Lung (tissue), 12 donors: ENCODE data around the gene POLN. TPM values are rescaled to one million over a fixed set of nuclear protein-coding genes. Genes with fewer than 3 reads are reported as not detected.

Experiments
- ATAC-seq: fragments of 200-7000 bp; cut with Tn5 transposase; one replicate; pipeline ENCODE4 v1.9.1; 2020; ENCODE audit warnings: moderate number of reproducible peaks; ENCODE audit not compliant: insufficient read depth, low FRiP score
- DNase-seq, 3 donors: peaks; one replicate each; pipeline ENCODE4 v3.0.0-alpha.2; 2013 to 2017
- H3K27ac ChIP-seq, 2 donors: one replicate each; pipeline ENCODE4 v1.5.1; 2013; ENCODE audit warnings: mild to moderate bottlenecking in 2 of 2, moderate library complexity in 2 of 2, control low read depth in 1 of 2, inconsistent platforms in 1 of 2, low read depth in 1 of 2, low read length in 1 of 2
- H3K27me3 ChIP-seq, 3 donors: one replicate each; pipeline ENCODE4 v1.5.1; 2013; ENCODE audit warnings: low read length in 2 of 3; ENCODE audit not compliant: control insufficient read depth in 3 of 3, insufficient read depth in 3 of 3
- H3K36me3 ChIP-seq, 4 donors: one replicate each; pipeline ENCODE4 v1.5.1; 2013; ENCODE audit warnings: low read length in 4 of 4, mild to moderate bottlenecking in 1 of 4, moderate library complexity in 1 of 4; ENCODE audit not compliant: control insufficient read depth in 4 of 4, insufficient read depth in 4 of 4
- H3K4me1 ChIP-seq, 5 donors: one replicate each; pipeline ENCODE4 v1.5.1; 2013; ENCODE audit warnings: low read length in 5 of 5, mild to moderate bottlenecking in 2 of 5, moderate library complexity in 1 of 5; ENCODE audit not compliant: control insufficient read depth in 5 of 5, insufficient read depth in 5 of 5
- H3K4me3 ChIP-seq: one replicate; pipeline ENCODE4 v1.5.1; 2013; ENCODE audit warnings: mild to moderate bottlenecking, control low read depth, moderate library complexity
- H3K9ac ChIP-seq, 2 donors: one replicate each; pipeline ENCODE4 v1.5.1; 2013; ENCODE audit warnings: low read length in 2 of 2, control low read depth in 1 of 2; ENCODE audit not compliant: insufficient read depth in 1 of 2
- H3K9me3 ChIP-seq, 4 donors: one replicate each; pipeline ENCODE4 v1.5.1; 2013; ENCODE audit warnings: low read length in 3 of 4, mild to moderate bottlenecking in 1 of 4, moderate library complexity in 1 of 4; ENCODE audit not compliant: control insufficient read depth in 4 of 4, insufficient read depth in 3 of 4
- WGBS, 2 donors: extraction: QIAGEN DNeasy Blood & Tissue Kit; methylation state at CpG; one replicate each; pipeline ENCODE4 v1.1.7; 2013; 5-methylcytosine and 5-hydroxymethylcytosine counted together
- polyA plus RNA-seq, 2 donors: library from polyadenylated mRNA; stranded (reverse); fragments of 200-250 nt; gene quantifications; one replicate each; pipeline ENCODE4 v1.2.1, GENCODE V29; 2013
- total RNA-seq, 2 donors: library from RNA; depleted of rRNA in 1 of 2; stranded (reverse); fragments of >200 nt in 1 of 2; gene quantifications; one replicate each; pipeline ENCODE4 v1.2.1, GENCODE V29; 2014 to 2021
- TF ChIP-seq, protein P1 (sequence below): IDR thresholded peaks from 2 replicates; pipeline ENCODE4 v1.5.1; 2012; ENCODE audit warnings: mild to moderate bottlenecking; ENCODE audit errors: control extremely low read depth, extremely low read depth
- donor health status: control.
- donor health status: control.
- donor health status: Bipolar disorder and iron deficiency.
- donor health status: healthy.
- donor health status: DM: yes; HTN: yes; CAD: no.

Gene POLN
- total and polyA plus RNA-seq, 4 donors: 0.68 to 3.7 (median 2.2) TPM

- peaks cover 0 to 14% (median 0%) of the 10 kb centered on the region in 5 donors for H3K4me1 ChIP-seq
- DNase-seq (no peak), ATAC-seq (no peak)
- H3K4me3 ChIP-seq: no peak overlapping the region
- H3K27me3 ChIP-seq: peaks cover 7 to 25% (median 15%) of the 10 kb centered on the region in 3 donors
- TF ChIP-seq, protein P1, sequence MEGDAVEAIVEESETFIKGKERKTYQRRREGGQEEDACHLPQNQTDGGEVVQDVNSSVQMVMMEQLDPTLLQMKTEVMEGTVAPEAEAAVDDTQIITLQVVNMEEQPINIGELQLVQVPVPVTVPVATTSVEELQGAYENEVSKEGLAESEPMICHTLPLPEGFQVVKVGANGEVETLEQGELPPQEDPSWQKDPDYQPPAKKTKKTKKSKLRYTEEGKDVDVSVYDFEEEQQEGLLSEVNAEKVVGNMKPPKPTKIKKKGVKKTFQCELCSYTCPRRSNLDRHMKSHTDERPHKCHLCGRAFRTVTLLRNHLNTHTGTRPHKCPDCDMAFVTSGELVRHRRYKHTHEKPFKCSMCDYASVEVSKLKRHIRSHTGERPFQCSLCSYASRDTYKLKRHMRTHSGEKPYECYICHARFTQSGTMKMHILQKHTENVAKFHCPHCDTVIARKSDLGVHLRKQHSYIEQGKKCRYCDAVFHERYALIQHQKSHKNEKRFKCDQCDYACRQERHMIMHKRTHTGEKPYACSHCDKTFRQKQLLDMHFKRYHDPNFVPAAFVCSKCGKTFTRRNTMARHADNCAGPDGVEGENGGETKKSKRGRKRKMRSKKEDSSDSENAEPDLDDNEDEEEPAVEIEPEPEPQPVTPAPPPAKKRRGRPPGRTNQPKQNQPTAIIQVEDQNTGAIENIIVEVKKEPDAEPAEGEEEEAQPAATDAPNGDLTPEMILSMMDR: no peak
- no peak overlapping the region for H3K27ac ChIP-seq
- H3K36me3 ChIP-seq: no peaks in the 10 kb centered on the region
- H3K9me3 ChIP-seq: peaks cover 0 to 14% (median 0%) of the 10 kb centered on the region in 4 donors
- H3K9ac ChIP-seq: no peak overlapping the region
- 71 to 73% methylated on average over 11 of the region's 11 CpGs for WGBS, 2 donors
These were observed 196.4 kb downstream of the POLN start for GRCh38 chr4:2045518-2045951.

DNA sequence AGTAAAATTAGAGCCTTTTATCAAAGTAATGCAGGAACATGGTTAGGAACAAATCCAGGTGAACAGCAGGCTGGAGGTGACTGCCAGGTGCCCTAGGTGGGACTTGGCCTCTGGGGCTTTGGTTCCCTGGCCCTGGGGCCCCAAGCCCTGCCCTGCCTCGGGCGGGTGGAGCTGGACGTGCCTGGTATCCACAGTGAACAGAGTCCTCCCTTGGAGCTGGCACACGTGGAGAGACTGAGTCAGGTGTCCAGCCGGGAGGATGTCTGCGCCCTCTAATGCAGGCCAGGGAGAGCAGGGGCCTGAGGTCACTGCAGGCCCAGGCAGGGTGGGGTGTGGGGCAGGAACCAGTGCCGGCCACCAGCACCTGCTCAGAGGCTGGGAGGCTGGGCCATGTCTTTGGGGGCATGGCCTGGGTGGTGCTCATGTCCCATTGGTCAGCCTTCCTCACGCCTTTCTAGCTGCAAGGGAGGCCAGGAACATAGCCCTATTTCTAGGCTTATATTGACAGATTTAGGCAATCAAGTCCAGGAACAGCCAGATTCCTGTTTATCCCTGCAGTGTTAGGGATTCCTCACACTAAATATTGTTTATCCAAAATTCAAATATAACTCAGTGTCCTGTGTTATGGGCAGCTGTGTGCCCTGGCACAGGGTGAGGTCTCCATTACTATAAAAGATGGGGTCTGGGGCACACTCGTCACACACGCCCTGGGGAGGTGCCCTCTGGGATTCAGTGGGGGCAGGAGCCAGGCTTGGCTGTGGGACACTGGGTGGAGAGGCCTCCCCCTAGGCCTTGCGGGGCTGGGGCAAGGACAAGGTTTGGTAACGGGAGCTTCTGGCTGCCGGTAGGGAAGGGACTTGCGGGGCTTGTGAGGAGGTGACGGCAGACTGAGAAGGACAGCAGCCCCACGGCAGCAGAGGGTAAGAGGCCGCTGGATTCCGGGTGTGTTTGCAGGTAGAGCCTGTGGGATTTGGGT, 197.1 kb downstream of the POLN start:
- no peak overlapping the region for H3K27ac ChIP-seq
- peaks cover 0 to 14% (median 0%) of the 10 kb centered on the region in 4 donors for H3K9me3 ChIP-seq
- 85 to 93% methylated on average over 18 of the region's 18 CpGs for WGBS, 2 donors
- TF ChIP-seq, protein P1: no peak
- ATAC-seq: no peak
- no peak overlapping the region for H3K9ac ChIP-seq
- no peak overlapping the region for H3K4me3 ChIP-seq
- no peaks in the 10 kb centered on the region for H3K36me3 ChIP-seq
- DNase-seq: no peak
- H3K4me1 ChIP-seq: peaks cover 0 to 17% (median 0%) of the 10 kb centered on the region in 5 donors
- H3K27me3 ChIP-seq: peaks cover 8 to 28% (median 10%) of the 10 kb centered on the region in 3 donors

DNA sequence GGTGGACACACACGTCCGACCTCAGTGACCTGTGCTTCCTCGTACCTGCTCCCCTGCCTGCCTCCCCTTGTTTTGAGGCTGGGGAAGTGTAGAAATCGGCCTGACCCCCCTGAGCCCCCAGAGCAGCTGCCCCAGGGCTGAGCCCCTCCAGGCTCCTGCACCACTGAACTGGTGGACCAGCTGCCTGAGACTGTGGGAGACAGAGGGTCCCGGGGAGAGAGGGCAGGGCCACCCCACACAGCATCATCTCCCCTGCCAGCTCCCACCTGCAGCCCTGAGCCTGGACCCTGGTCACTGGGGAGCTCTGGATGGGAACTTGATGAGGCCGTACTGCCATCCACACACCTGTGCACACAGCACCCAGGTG, 197.8 kb downstream of the POLN start:
- ATAC-seq (no peak), DNase-seq (no peak)
- H3K27me3 ChIP-seq: peaks cover 14 to 28% (median 15%) of the 10 kb centered on the region in 3 donors
- H3K4me1 ChIP-seq: peaks cover 0 to 17% (median 0%) of the 10 kb centered on the region in 5 donors
- no peak overlapping the region for H3K4me3 ChIP-seq
- 89 to 92% methylated on average over 6 of the region's 6 CpGs for WGBS, 2 donors
- peaks cover 0 to 14% (median 0%) of the 10 kb centered on the region in 4 donors for H3K9me3 ChIP-seq
- H3K27ac ChIP-seq: no peak overlapping the region
- H3K9ac ChIP-seq: no peak overlapping the region
- TF ChIP-seq, protein P1: no peak
- no peaks in the 10 kb centered on the region for H3K36me3 ChIP-seq
